Endothelial cell of umbilical vein (primary cell): ENCODE data around the gene GRIK1. TPM values are rescaled to one million over a fixed set of nuclear protein-coding genes. Genes with fewer than 3 reads are reported as not detected.

Experiments used
- BruUV-seq: library from RNA; stranded (reverse); fragments of 400-500 nt; replicated peaks from 2 replicates; lab custom pipeline; 2021; lab: Mats Ljungman, UMichigan
- CTCF ChIA-PET: fragments of 300-600, 350-600 bp; sonication (Branson Sonifier 250); formaldehyde crosslinking; loops from one replicate; lab custom pipeline; 2021; ENCODE audit warnings: antibody characterized with exemption, inconsistent platforms; lab: Charles Lee
- POLR2A ChIA-PET: fragments of 300-600, 350-600 bp; sonication (Branson Sonifier 250); formaldehyde crosslinking; loops from one replicate; lab custom pipeline; 2021; ENCODE audit warnings: antibody characterized with exemption, inconsistent platforms; lab: Charles Lee
- DNase-seq: peaks from one replicate; pipeline ENCODE4 v3.0.0-alpha.2; 2011; ENCODE audit warnings: low read depth, low spot score
- FAIRE-seq: peaks from 2 replicates; lab custom pipeline; 2011; peaks lifted over from hg19 to GRCh38; lab: Jason Lieb, UNC
- H2AFZ ChIP-seq: 2 replicates; pipeline ENCODE4 v1.6.0; 2012; ENCODE audit warnings: low read depth, low read length, control low read depth, inconsistent platforms
- H3K27ac ChIP-seq: 2 replicates; pipeline ENCODE4 v1.5.1; 2011; ENCODE audit warnings: low read depth, mild to moderate bottlenecking, control low read depth, low read length, moderate library complexity; ENCODE audit not compliant: insufficient read depth
- H3K27me3 ChIP-seq, 2 experiments: 2 replicates each; pipeline versions ENCODE4 v1.6.0 to v1.6.1; 2011; ENCODE audit warnings: low read length in 2 of 2, mixed read lengths in 1 of 2; ENCODE audit not compliant: control insufficient read depth in 2 of 2, insufficient read depth in 2 of 2
- H3K36me3 ChIP-seq, 2 experiments: 2 replicates in 1 of 2; 3 replicates in 1 of 2; pipeline ENCODE4 v1.5.1; 2011; ENCODE audit warnings: low read length in 2 of 2, mild to moderate bottlenecking in 1 of 2, moderate library complexity in 1 of 2; ENCODE audit not compliant: control insufficient read depth in 2 of 2, insufficient read depth in 2 of 2; ENCODE audit errors: extremely low read depth in 1 of 2
- H3K4me1 ChIP-seq: 3 replicates; pipeline ENCODE4 v1.5.1; 2011; ENCODE audit warnings: mild to moderate bottlenecking, low read length; ENCODE audit not compliant: control insufficient read depth, insufficient read depth; ENCODE audit errors: extremely low read depth
- H3K4me2 ChIP-seq: 2 replicates; pipeline ENCODE4 v1.6.1; 2011; ENCODE audit warnings: low read length, control low read depth, mixed read lengths; ENCODE audit not compliant: insufficient read depth
- H3K4me3 ChIP-seq, 3 experiments: fragments of 200-600 bp in 1 of 3; sonication (generic), shearing (Covaris generic) in 1 of 3; replicated peaks in 1 of 3; 2 replicates each; pipeline ENCODE4 v1.5.1; 2011 to 2016; ENCODE audit warnings: control low read depth in 3 of 3, low read length in 3 of 3, mild to moderate bottlenecking in 2 of 3, inconsistent platforms in 1 of 3, low read depth in 1 of 3, moderate library complexity in 1 of 3; ENCODE audit not compliant: insufficient read depth in 1 of 3
- H3K79me2 ChIP-seq: 2 replicates; pipeline ENCODE4 v1.6.0; 2012; ENCODE audit warnings: low read length, inconsistent platforms; ENCODE audit not compliant: control insufficient read depth, insufficient read depth
- H3K9ac ChIP-seq: replicated peaks from 2 replicates; pipeline ENCODE3; 2011; ENCODE audit warnings: low read length, control low read depth; ENCODE audit not compliant: insufficient read depth; ENCODE audit errors: extremely low read depth
- H3K9me1 ChIP-seq: replicated peaks from 3 replicates; pipeline ENCODE4 v1.6.0; 2011; ENCODE audit warnings: mild to moderate bottlenecking, low read length; ENCODE audit not compliant: control insufficient read depth, insufficient read depth; ENCODE audit errors: extremely low read depth
- H3K9me3 ChIP-seq: replicated peaks from 2 replicates; pipeline ENCODE4 v1.5.1; 2012; ENCODE audit warnings: low read length, inconsistent platforms; ENCODE audit not compliant: control insufficient read depth, insufficient read depth
- H4K20me1 ChIP-seq: replicated peaks from 2 replicates; pipeline ENCODE3; 2011; ENCODE audit warnings: mild to moderate bottlenecking, low read length; ENCODE audit not compliant: control insufficient read depth, insufficient read depth; ENCODE audit errors: extremely low read depth
- CTCF ChIP-seq, 2 donors: IDR thresholded peaks; 1 replicate in 1 of 2; 2 replicates in 1 of 2; pipeline ENCODE4 v1.5.1; 2011; ENCODE audit warnings: low read length in 2 of 2, mild to moderate bottlenecking in 2 of 2, moderate library complexity in 2 of 2, control low read depth in 1 of 2, inconsistent platforms in 1 of 2, low read depth in 1 of 2; ENCODE audit not compliant: insufficient read depth in 1 of 2; ENCODE audit errors: extremely low read depth in 1 of 2
- EZH2 ChIP-seq: IDR thresholded peaks from 2 replicates; pipeline ENCODE4 v1.6.1; 2012; ENCODE audit warnings: borderline replicate concordance, low read depth, mild to moderate bottlenecking, moderate library complexity, low read length, inconsistent platforms; ENCODE audit not compliant: severe bottlenecking
- FOS ChIP-seq: IDR thresholded peaks from 2 replicates; pipeline ENCODE4 v1.6.1; 2011; ENCODE audit warnings: mild to moderate bottlenecking, low read length, moderate library complexity, borderline replicate concordance; ENCODE audit not compliant: insufficient read depth
- GATA2 ChIP-seq: IDR thresholded peaks from 2 replicates; pipeline ENCODE4 v1.7.0; 2011; ENCODE audit warnings: low read depth, mild to moderate bottlenecking, moderate library complexity, mixed read lengths, low read length; ENCODE audit not compliant: insufficient read length, insufficient read depth
- JUN ChIP-seq: IDR thresholded peaks from 2 replicates; pipeline ENCODE4 v1.6.1; 2011; ENCODE audit warnings: borderline replicate concordance, low read depth; ENCODE audit not compliant: insufficient read length, insufficient read depth
- MAX ChIP-seq: IDR thresholded peaks from 2 replicates; pipeline ENCODE4 v1.6.1; 2011; ENCODE audit not compliant: insufficient read depth, insufficient read length
- MYC ChIP-seq: IDR thresholded peaks from one replicate; pipeline ENCODE4 v1.6.1; 2011; ENCODE audit warnings: mild to moderate bottlenecking, low read depth, low read length
- POLR2A ChIP-seq: IDR thresholded peaks from 2 replicates; pipeline ENCODE4 v1.6.1; 2012; ENCODE audit warnings: low read depth, mild to moderate bottlenecking, control low read depth, low read length
- POLR2AphosphoS5 ChIP-seq: IDR thresholded peaks from 2 replicates; pipeline ENCODE4 v1.6.1; 2012; ENCODE audit warnings: low read depth, mild to moderate bottlenecking, control low read depth, low read length, moderate library complexity; ENCODE audit not compliant: insufficient read depth
- dilution Hi-C: fragments of 300-500 bp; cut with MboI; formaldehyde crosslinking; loops from one replicate; pipeline ENCODE4 v1.15.0; 2019; ENCODE audit warnings: low sequenced_read_pairs; ENCODE audit not compliant: extremely low pct_ligation_motif_present
- intact Hi-C: fragments of 100-400 bp; cut with micrococcal nuclease; formaldehyde crosslinking; loops from one replicate; pipeline ENCODE4 v1.10.0; 2022
- polyA plus RNA-seq, 4 experiments: library from polyadenylated mRNA; depleted of rRNA in 3 of 4; stranded (reverse) in 3 of 4; unstranded in 1 of 4; fragments of >200 nt; gene quantifications; 2 replicates each; pipeline versions ENCODE4 v1.2.1 to v1.2.3, GENCODE V29; 2011 to 2012; ENCODE audit warnings: missing spikeins in 1 of 4
- total RNA-seq: library from RNA; stranded (reverse); gene quantifications from 2 replicates; pipeline ENCODE4 v1.2.3, GENCODE V29; 2021

Gene GRIK1
- total and polyA plus RNA-seq, 2 donors (not counting 3 experiments of a cell fraction or from before 2014, with no cell fraction given), result not detected

- H3K9ac ChIP-seq, result no peak overlapping the region
- no TSS peak for BruUV-seq
- CTCF ChIA-PET, result no interaction called here
Observed at GRCh38 chr21:29630441-29630840, 309.4 kb downstream of the GRIK1 start.

More at GRCh38 chr21:29630441-29630840, 309.4 kb downstream of the GRIK1 start:
- no peak overlapping the region for H3K4me2 ChIP-seq
- dilution Hi-C loops, result no loop called here
- H3K4me1 ChIP-seq, result no peaks in the 10 kb centered on the region
- H3K27me3 ChIP-seq, result no peaks in the 10 kb centered on the region
- DNase-seq (no peak), FAIRE-seq (no peak)
- TF ChIP-seq POLR2AphosphoS5 (no peak), MYC (no peak), CTCF (IDR thresholded peaks at IDR 0.05; ENCODE audit: extremely low read depth in 1 of 2, insufficient read depth in 1 of 2, low read depth in 1 of 2, low read length in 2 of 2) (no peak), GATA2 (no peak), EZH2 (no peak), JUN (no peak), FOS (no peak), POLR2A (no peak), MAX (no peak)
- H3K27ac ChIP-seq, result no peak overlapping the region
- POLR2A ChIA-PET, result no interaction called here
- H4K20me1 ChIP-seq, result no peaks in the 10 kb centered on the region
- no peaks in the 10 kb centered on the region for H3K9me3 ChIP-seq
- no peak overlapping the region for H2AFZ ChIP-seq
- no peak overlapping the region for H3K4me3 ChIP-seq
- no peaks in the 10 kb centered on the region for H3K9me1 ChIP-seq
- no peaks in the 10 kb centered on the region for H3K36me3 ChIP-seq
- no peaks in the 10 kb centered on the region for H3K79me2 ChIP-seq
- intact Hi-C loops, result no loop called here
